GM21423 (cell line): Measurements from ENCODE around the gene DDX3X.

ENCODE experiments used
- ATAC-seq: cut with Tn5 transposase; IDR thresholded peaks from one replicate; pipeline ENCODE4 v1.9.1; 2021; ENCODE audit warnings: mild to moderate bottlenecking, moderate library complexity; ENCODE audit not compliant: unreplicated experiment

The DDX3X gene

GRCh38 chrX:41327341-41327740, 6.6 kb upstream of the DDX3X start:
- ATAC-seq: no peak

- ATAC-seq: no peak
Measured at GRCh38 chrX:41329101-41329500, 4.9 kb upstream of the DDX3X start.

GRCh38 chrX:41332005-41332404, 2.0 kb upstream of the DDX3X start:
- ATAC-seq: no peak

GRCh38 chrX:41332408-41333002, 1.5 kb upstream of the DDX3X start:
- peak; percentile 8 for ATAC-seq

- ATAC-seq: peak; percentile 40
Measured at GRCh38 chrX:41333003-41333743, 789 bp upstream of the DDX3X start.

GRCh38 chrX:41334363-41335197, 618 bp downstream of the DDX3X start:
- ATAC-seq: peak; percentile 19

GRCh38 chrX:41335198-41335957, 1.4 kb downstream of the DDX3X start:
- no peak for ATAC-seq

GRCh38 chrX:41335958-41336331, 2.0 kb downstream of the DDX3X start:
- no peak for ATAC-seq

GRCh38 chrX:41336447-41336846, 2.5 kb downstream of the DDX3X start:
- no peak for ATAC-seq

GRCh38 chrX:41337140-41337539, 3.2 kb downstream of the DDX3X start:
- no peak for ATAC-seq

- no peak for ATAC-seq
Measured at GRCh38 chrX:41338436-41338835, 4.5 kb downstream of the DDX3X start.

- no peak for ATAC-seq
Measured at GRCh38 chrX:41339148-41339547, 5.2 kb downstream of the DDX3X start.

- no peak for ATAC-seq
Measured at GRCh38 chrX:41344053-41344452, 10.1 kb downstream of the DDX3X start.

GRCh38 chrX:41347186-41347585, 13.2 kb downstream of the DDX3X start:
- no peak for ATAC-seq

GRCh38 chrX:41348551-41348950, 14.6 kb downstream of the DDX3X start:
- ATAC-seq: no peak

- ATAC-seq: no peak
Measured at GRCh38 chrX:41350150-41350975, 16.4 kb downstream of the DDX3X start.

- ATAC-seq: no peak
Measured at GRCh38 chrX:41350976-41351569, 17.1 kb downstream of the DDX3X start.

GRCh38 chrX:41351923-41352322, 18.0 kb downstream of the DDX3X start:
- no peak for ATAC-seq

- no peak for ATAC-seq
Measured at GRCh38 chrX:41352329-41352838, 18.4 kb downstream of the DDX3X start.

- no peak for ATAC-seq
Measured at GRCh38 chrX:41353985-41354384, 20.0 kb downstream of the DDX3X start.
